K562 (cell line): Measurements from ENCODE around the gene RCE1. TPM values are rescaled to one million over a fixed set of nuclear protein-coding genes. Genes with fewer than 3 reads are reported as not detected.
A peak's percentile ranks its signal among the peaks of the same experiment; 100 is the strongest.

Experiments used
- DPF2 ChIP-seq: fragments of 450-650 bp; IDR thresholded peaks from 2 replicates; pipeline ENCODE4 v1.6.1; 2016
- E4F1 ChIP-seq: fragments of 250-450 bp; sonication (Bioruptor Pico); IDR thresholded peaks from 2 replicates; pipeline ENCODE4 v1.5.0; 2021; ENCODE audit warnings: mild to moderate bottlenecking, borderline replicate concordance
- HES1 ChIP-seq: fragments of 450-650 bp; IDR thresholded peaks from 2 replicates; pipeline ENCODE4 v1.6.1; 2016; ENCODE audit warnings: low read depth, mild to moderate bottlenecking, moderate library complexity
- IRF1 ChIP-seq: sonication (generic); formaldehyde crosslinking; IDR thresholded peaks from 2 replicates; pipeline ENCODE4 v1.8.0; 2022; ENCODE audit warnings: missing genetic modification reagents, mild to moderate bottlenecking, borderline replicate concordance
- KHSRP ChIP-seq: fragments of 450-650 bp; IDR thresholded peaks from 2 replicates; pipeline ENCODE4 v1.6.1; 2017
- MAFG ChIP-seq: fragments of 450-650 bp; conservative IDR thresholded peaks from 2 replicates; pipeline ENCODE4 v1.6.1; 2016; ENCODE audit warnings: missing genetic modification characterization, missing compliant biosample characterization
- POLR2H ChIP-seq: IDR thresholded peaks from 2 replicates; pipeline ENCODE4 v1.6.1; 2016; ENCODE audit warnings: missing genetic modification characterization, low read depth, mild to moderate bottlenecking, control low read depth, missing compliant biosample characterization, moderate library complexity
- RBM25 ChIP-seq: fragments of 200-400 bp; formaldehyde crosslinking; IDR thresholded peaks from 2 replicates; pipeline ENCODE4 v1.6.1; 2018; ENCODE audit warnings: low read length, low read depth, moderate library complexity; ENCODE audit not compliant: severe bottlenecking
- TBL1XR1 ChIP-seq, 2 experiments: IDR thresholded peaks; 2 replicates each; pipeline ENCODE4 v1.6.1; 2012; ENCODE audit warnings: improper control_type of control experiment in 2 of 2, low read length in 2 of 2, mild to moderate bottlenecking in 1 of 2
- TFAM ChIP-seq: fragments of 250-450 bp; sonication (Bioruptor Pico); conservative IDR thresholded peaks from 2 replicates; pipeline ENCODE4 v1.5.0; 2021; ENCODE audit warnings: mild to moderate bottlenecking, moderate library complexity
- THRB ChIP-seq: fragments of 450-650 bp; formaldehyde crosslinking; conservative IDR thresholded peaks from 2 replicates; pipeline ENCODE4 v1.4.0; 2022; ENCODE audit warnings: mild to moderate bottlenecking, missing genetic modification characterization
- ZC3H4 ChIP-seq: sonication (generic); formaldehyde crosslinking; IDR thresholded peaks from 2 replicates; pipeline ENCODE4 v1.9.0; 2021; ENCODE audit warnings: missing genetic modification reagents, borderline replicate concordance
- ZKSCAN1 ChIP-seq: fragments of 150-350 bp; IDR thresholded peaks from 2 replicates; pipeline ENCODE4 v1.6.1; 2016; ENCODE audit warnings: low read depth, low read length
- polyA plus RNA-seq, 8 experiments: library from polyadenylated mRNA; depleted of rRNA in 4 of 8; stranded (reverse) in 5 of 8; unstranded in 3 of 8; fragments of >200 nt; fragmentation: Nextera tagmentation in 2 of 8; fragmentation: Illumina TruSeq in 1 of 8; extraction: Ambion mirVana in 2 of 8; extraction: Trizol in 1 of 8; gene quantifications; 2 replicates each; pipeline versions ENCODE4 v1.2.1 to v1.2.3, GENCODE V29; 2011 to 2014; ENCODE audit warnings: inconsistent platforms in 1 of 8, missing spikeins in 1 of 8
- total RNA-seq, 7 experiments: library from RNA; depleted of rRNA in 6 of 7; stranded (reverse); fragments of >200 nt in 6 of 7; fragmentation: Illumina TruSeq in 2 of 7; extraction: Trizol in 2 of 7; gene quantifications; 2 replicates each; pipeline versions ENCODE4 v1.2.1 to v1.2.3, GENCODE V29; 2011 to 2021; ENCODE audit warnings: low replicate concordance in 1 of 7
- TF ChIP-seq, protein P1 (sequence below): IDR thresholded peaks from 2 replicates; pipeline ENCODE4 v1.6.1; 2011; ENCODE audit warnings: borderline replicate concordance, low read depth, mild to moderate bottlenecking, moderate library complexity, low read length; ENCODE audit not compliant: insufficient read depth, poor library complexity, severe bottlenecking
- TF ChIP-seq, protein P2 (sequence below): fragments of 250-450 bp; sonication (Bioruptor Pico); IDR thresholded peaks from 2 replicates; pipeline ENCODE4 v1.4.0; 2020; ENCODE audit warnings: mild to moderate bottlenecking, moderate library complexity

The RCE1 gene
- total and polyA plus RNA-seq, 9 of the 15 experiments (the other 6 are each of a cell fraction or from before 2014, with no cell fraction given), result 0.75 to 41.5 (median 15.1) TPM

DNA sequence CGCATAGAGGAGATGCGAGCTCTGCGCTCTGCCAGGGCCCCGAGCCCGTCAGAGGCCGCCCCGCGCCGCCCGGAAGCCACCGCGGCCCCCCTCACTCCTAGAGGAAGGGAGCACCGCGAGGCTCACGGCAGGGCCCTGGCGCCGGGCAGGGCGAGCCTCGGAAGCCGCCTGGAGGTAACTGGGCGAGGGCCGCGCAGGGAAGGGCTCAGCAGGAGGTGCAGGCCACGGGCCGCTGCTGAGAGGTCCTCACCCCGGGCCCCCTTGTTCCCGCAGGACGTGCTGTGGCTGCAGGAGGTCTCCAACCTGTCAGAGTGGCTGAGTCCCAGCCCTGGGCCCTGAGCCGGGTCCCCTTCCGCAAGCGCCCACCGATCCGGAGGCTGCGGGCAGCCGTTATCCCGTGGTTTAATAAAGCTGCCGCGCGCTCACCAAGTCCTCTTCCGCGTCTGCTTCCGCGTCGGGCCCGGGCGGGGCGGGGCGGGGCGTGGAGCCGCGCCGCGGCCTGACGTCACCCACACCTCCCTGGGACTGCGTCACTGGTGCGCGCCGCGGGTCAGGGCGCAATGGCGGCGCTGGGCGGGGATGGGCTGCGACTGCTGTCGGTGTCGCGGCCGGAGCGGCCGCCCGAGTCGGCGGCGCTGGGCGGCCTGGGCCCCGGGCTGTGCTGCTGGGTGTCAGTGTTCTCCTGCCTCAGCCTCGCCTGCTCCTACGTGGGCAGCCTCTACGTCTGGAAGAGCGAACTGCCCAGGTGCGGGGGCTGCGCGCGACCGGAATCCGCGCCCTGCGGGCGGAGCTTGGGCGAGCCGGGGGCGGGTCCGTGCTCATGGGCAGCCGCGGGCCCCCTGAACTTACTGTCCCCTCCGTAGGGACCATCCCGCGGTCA is at the start of gene RCE1 (continued):
- TF ChIP-seq ZKSCAN1 (0 out of 2 replicates have a peak, but pooled peaks have one; percentile 9), TBL1XR1 (IDR thresholded peaks at IDR 0.05; ENCODE audit: low read length in 2 of 2) (peak; percentile 38 to 89; a peak in 3 of 4 replicates), ZC3H4 (CRISPR knock-in tag) (no peak), TFAM (no peak), DPF2 (no peak), MAFG (no peak), POLR2H (peak; percentile 90), HES1 (no peak), THRB (no peak), E4F1 (CRISPR knock-in tag) (no peak), RBM25 (no peak), IRF1 (no peak), KHSRP (no peak)
- TF ChIP-seq, protein P1, sequence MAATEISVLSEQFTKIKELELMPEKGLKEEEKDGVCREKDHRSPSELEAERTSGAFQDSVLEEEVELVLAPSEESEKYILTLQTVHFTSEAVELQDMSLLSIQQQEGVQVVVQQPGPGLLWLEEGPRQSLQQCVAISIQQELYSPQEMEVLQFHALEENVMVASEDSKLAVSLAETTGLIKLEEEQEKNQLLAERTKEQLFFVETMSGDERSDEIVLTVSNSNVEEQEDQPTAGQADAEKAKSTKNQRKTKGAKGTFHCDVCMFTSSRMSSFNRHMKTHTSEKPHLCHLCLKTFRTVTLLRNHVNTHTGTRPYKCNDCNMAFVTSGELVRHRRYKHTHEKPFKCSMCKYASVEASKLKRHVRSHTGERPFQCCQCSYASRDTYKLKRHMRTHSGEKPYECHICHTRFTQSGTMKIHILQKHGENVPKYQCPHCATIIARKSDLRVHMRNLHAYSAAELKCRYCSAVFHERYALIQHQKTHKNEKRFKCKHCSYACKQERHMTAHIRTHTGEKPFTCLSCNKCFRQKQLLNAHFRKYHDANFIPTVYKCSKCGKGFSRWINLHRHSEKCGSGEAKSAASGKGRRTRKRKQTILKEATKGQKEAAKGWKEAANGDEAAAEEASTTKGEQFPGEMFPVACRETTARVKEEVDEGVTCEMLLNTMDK, result no peak
- TF ChIP-seq, protein P2, sequence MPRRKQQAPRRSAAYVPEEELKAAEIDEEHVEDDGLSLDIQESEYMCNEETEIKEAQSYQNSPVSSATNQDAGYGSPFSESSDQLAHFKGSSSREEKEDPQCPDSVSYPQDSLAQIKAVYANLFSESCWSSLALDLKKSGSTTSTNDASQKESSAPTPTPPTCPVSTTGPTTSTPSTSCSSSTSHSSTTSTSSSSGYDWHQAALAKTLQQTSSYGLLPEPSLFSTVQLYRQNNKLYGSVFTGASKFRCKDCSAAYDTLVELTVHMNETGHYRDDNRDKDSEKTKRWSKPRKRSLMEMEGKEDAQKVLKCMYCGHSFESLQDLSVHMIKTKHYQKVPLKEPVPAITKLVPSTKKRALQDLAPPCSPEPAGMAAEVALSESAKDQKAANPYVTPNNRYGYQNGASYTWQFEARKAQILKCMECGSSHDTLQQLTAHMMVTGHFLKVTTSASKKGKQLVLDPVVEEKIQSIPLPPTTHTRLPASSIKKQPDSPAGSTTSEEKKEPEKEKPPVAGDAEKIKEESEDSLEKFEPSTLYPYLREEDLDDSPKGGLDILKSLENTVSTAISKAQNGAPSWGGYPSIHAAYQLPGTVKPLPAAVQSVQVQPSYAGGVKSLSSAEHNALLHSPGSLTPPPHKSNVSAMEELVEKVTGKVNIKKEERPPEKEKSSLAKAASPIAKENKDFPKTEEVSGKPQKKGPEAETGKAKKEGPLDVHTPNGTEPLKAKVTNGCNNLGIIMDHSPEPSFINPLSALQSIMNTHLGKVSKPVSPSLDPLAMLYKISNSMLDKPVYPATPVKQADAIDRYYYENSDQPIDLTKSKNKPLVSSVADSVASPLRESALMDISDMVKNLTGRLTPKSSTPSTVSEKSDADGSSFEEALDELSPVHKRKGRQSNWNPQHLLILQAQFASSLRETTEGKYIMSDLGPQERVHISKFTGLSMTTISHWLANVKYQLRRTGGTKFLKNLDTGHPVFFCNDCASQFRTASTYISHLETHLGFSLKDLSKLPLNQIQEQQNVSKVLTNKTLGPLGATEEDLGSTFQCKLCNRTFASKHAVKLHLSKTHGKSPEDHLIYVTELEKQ (CRISPR knock-in tag), result no peak
